HG03520 (cell line): ENCODE measurements around the gene LPIN2.

Experiments
- ATAC-seq: cut with Tn5 transposase; IDR thresholded peaks from one replicate; pipeline ENCODE4 v1.9.1; 2021; ENCODE audit warnings: mild to moderate bottlenecking, moderate library complexity; ENCODE audit not compliant: unreplicated experiment

The LPIN2 gene

GRCh38 chr18:2964361-2965010, 48.5 kb downstream of the LPIN2 start:
- no peak for ATAC-seq
